Type B pancreatic cell (in vitro differentiated cells): ENCODE data around the gene PHACTR2. TPM values are rescaled to one million over a fixed set of nuclear protein-coding genes. Genes with fewer than 3 reads are reported as not detected.
"Not testable (repeated sequence)": the region's sequence is repeated elsewhere in the genome, so short reads cannot be mapped to it uniquely, and the experiment has no call there.

Source experiments
- DNase-seq: peaks from one replicate; pipeline ENCODE4 v3.0.0; 2021; ENCODE audit warnings: mixed read lengths; ENCODE audit not compliant: unreplicated experiment; ENCODE audit errors: extremely low spot score
- H3K27ac Mint-ChIP-seq: 2 replicates; pipeline ENCODE4 v1.8.0; 2021; ENCODE audit warnings: mild to moderate bottlenecking, mixed read lengths
- H3K27me3 Mint-ChIP-seq: 2 replicates; pipeline ENCODE4 v1.8.0; 2021; ENCODE audit warnings: mixed read lengths
- H3K36me3 Mint-ChIP-seq: 2 replicates; pipeline ENCODE4 v1.8.0; 2021; ENCODE audit warnings: mixed read lengths
- H3K4me1 Mint-ChIP-seq: one replicate; pipeline ENCODE4 v1.8.0; 2021; ENCODE audit warnings: mixed read lengths; ENCODE audit not compliant: unreplicated experiment
- H3K4me3 Mint-ChIP-seq: 2 replicates; pipeline ENCODE4 v1.8.0; 2021; ENCODE audit warnings: mild to moderate bottlenecking, mixed read lengths
- H3K9me3 Mint-ChIP-seq: 2 replicates; pipeline ENCODE4 v1.8.0; 2021; ENCODE audit warnings: mixed read lengths
- CTCF ChIP-seq: fragments of 200-600 bp; sonication (generic); conservative IDR thresholded peaks from 2 replicates; pipeline ENCODE4 v1.5.0; 2021; ENCODE audit warnings: antibody characterized with exemption, mild to moderate bottlenecking
- total RNA-seq: library from RNA; stranded (reverse); gene quantifications from 2 replicates; pipeline ENCODE4 v1.2.1, GENCODE V29; 2021; ENCODE audit warnings: low replicate concordance

Gene PHACTR2
- total RNA-seq, 1 donor from 2014 or later, result 59.2 TPM

- Mint-ChIP-seq H3K9me3 (peaks cover 4% of the 10 kb centered on the region), H3K4me3 (no peak overlapping the region), H3K4me1 (peaks cover 6% of the 10 kb centered on the region), H3K27me3 (no peaks in the 10 kb centered on the region), H3K36me3 (peaks cover 24% of the 10 kb centered on the region), H3K27ac (no peak overlapping the region)
- DNase-seq, result no peak
- no peak for TF ChIP-seq CTCF
Measured at GRCh38 chr6:143731789-143732188, 54.0 kb downstream of the PHACTR2 start.

- peaks cover 6% of the 10 kb centered on the region for H3K4me1 Mint-ChIP-seq
- no peak for DNase-seq
- H3K27me3 Mint-ChIP-seq, result no peaks in the 10 kb centered on the region
- peaks cover 18% of the 10 kb centered on the region for H3K36me3 Mint-ChIP-seq
- H3K27ac Mint-ChIP-seq, result no peak overlapping the region
- no peak overlapping the region for H3K4me3 Mint-ChIP-seq
- TF ChIP-seq CTCF, result no peak
- H3K9me3 Mint-ChIP-seq, result no peaks in the 10 kb centered on the region
Measured at GRCh38 chr6:143732536-143732935, 54.8 kb downstream of the PHACTR2 start.

- H3K36me3 Mint-ChIP-seq, result peaks cover 21% of the 10 kb centered on the region
- no peak for DNase-seq
- H3K9me3 Mint-ChIP-seq, result no peaks in the 10 kb centered on the region
- no peak overlapping the region for H3K4me3 Mint-ChIP-seq
- H3K27me3 Mint-ChIP-seq, result no peaks in the 10 kb centered on the region
- peaks cover 6% of the 10 kb centered on the region for H3K4me1 Mint-ChIP-seq
- no peak overlapping the region for H3K27ac Mint-ChIP-seq
- TF ChIP-seq CTCF, result no peak
Measured at GRCh38 chr6:143733510-143733909, 55.7 kb downstream of the PHACTR2 start.

DNA sequence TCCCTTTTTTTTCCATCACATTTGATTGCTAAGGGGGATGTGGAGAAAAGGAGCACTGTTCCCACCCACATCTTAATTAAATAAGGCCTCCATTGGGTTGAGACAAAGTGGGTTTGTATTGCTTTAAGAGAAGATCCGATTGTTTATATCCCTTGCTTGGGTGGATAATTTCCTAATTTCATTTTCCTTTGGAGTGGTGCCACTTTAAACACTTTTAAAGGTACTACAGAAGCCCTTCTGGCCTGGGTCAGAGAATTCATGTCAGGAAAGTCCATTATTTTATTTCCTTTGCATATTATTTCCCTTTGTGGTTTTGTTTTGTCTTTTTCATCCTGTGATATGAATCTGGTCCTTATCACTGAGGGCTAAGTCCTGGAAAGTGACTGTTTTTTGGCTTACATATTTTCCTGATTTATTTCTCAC lies 56.9 kb downstream of the PHACTR2 start:
- no peak overlapping the region for H3K4me3 Mint-ChIP-seq
- peaks cover 6% of the 10 kb centered on the region for H3K4me1 Mint-ChIP-seq
- no peaks in the 10 kb centered on the region for H3K27me3 Mint-ChIP-seq

DNA sequence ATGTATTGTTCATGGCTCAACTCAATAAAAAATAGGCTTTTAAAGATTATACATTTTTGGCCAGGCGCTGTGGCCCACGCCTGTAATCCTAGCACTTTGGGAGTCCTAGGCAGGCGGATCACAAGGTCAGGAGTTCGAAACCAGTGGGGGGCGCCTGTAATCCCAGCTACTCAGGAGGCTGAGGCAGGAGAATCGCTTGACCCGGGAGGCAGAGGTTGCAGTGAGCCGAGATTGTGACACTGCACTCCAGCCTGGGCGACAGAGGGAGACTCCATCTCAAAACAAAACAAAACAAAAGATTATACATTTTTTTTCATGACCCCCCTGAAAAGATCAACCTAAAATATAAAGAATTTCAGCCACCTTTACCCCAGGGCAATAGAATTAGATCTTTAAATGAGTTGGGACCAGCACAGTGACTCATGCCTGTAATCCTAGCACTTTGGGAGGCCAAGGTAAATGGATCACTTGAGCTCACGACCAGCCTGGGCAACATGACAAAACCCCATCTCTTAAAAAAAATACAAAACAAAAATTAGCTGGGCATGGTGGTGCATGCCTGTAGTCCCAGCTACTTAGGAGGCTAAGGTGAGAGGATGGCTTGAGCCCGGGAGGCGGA lies 60.4 kb downstream of the PHACTR2 start:
- DNase-seq, H3K27ac Mint-ChIP-seq, H3K4me1 Mint-ChIP-seq, H3K4me3 Mint-ChIP-seq, H3K36me3 Mint-ChIP-seq, H3K9me3 Mint-ChIP-seq, H3K27me3 Mint-ChIP-seq: not testable (repeated sequence)

More for the DNA sequence above, 56.9 kb downstream of the PHACTR2 start:
- no peak overlapping the region for H3K27ac Mint-ChIP-seq
- DNase-seq, result no peak
- H3K36me3 Mint-ChIP-seq, result peaks cover 16% of the 10 kb centered on the region
- TF ChIP-seq CTCF, result no peak
- H3K9me3 Mint-ChIP-seq, result no peaks in the 10 kb centered on the region

- Mint-ChIP-seq H3K27me3 (no peaks in the 10 kb centered on the region), H3K4me3 (no peak overlapping the region), H3K36me3 (peaks cover 8% of the 10 kb centered on the region), H3K27ac (no peak overlapping the region), H3K4me1 (peaks cover 16% of the 10 kb centered on the region), H3K9me3 (no peaks in the 10 kb centered on the region)
- no peak for DNase-seq
- TF ChIP-seq CTCF, result no peak
Measured at GRCh38 chr6:143739341-143739851, 61.6 kb downstream of the PHACTR2 start.
